KMS-11 (cell line): Measurements from ENCODE around the gene SCFD2.
A peak's percentile ranks its signal among the peaks of the same experiment; 100 is the strongest.
"Not testable (repeated sequence)": the region's sequence is repeated elsewhere in the genome, so short reads cannot be mapped to it uniquely, and the experiment has no call there.

Experiments
- H2AFZ ChIP-seq: fragments of 200-600 bp; sonication (generic); 2 replicates; pipeline ENCODE4 v1.6.1; 2016; ENCODE audit warnings: antibody characterized with exemption, mixed run types, low read depth
- H3K27ac ChIP-seq: fragments of 200-600 bp; sonication (generic); 2 replicates; pipeline ENCODE4 v1.6.1; 2016; ENCODE audit warnings: mild to moderate bottlenecking, mixed run types
- H3K27me3 ChIP-seq: fragments of 200-600 bp; sonication (generic); 2 replicates; pipeline ENCODE4 v1.6.1; 2017; ENCODE audit warnings: mild to moderate bottlenecking, low read depth, mixed run types, moderate library complexity; ENCODE audit not compliant: insufficient read depth
- H3K36me3 ChIP-seq: fragments of 200-600 bp; sonication (generic); 2 replicates; pipeline ENCODE4 v1.6.1; 2017; ENCODE audit warnings: mild to moderate bottlenecking, mixed run types; ENCODE audit not compliant: insufficient read depth
- H3K4me1 ChIP-seq: fragments of 200-600 bp; sonication (generic); 2 replicates; pipeline ENCODE4 v1.6.1; 2016; ENCODE audit warnings: mild to moderate bottlenecking, low read depth, mixed run types; ENCODE audit not compliant: poor library complexity, severe bottlenecking
- H3K4me2 ChIP-seq: fragments of 200-600 bp; sonication (generic); 2 replicates; pipeline ENCODE4 v1.7.0; 2016; ENCODE audit warnings: mild to moderate bottlenecking, mixed run types
- H3K4me3 ChIP-seq: fragments of 200-600 bp; sonication (generic); IDR thresholded peaks from 2 replicates; pipeline ENCODE4 v1.6.1; 2017; ENCODE audit warnings: low read depth, low read length, mixed read lengths; ENCODE audit not compliant: insufficient read depth
- H3K79me2 ChIP-seq: fragments of 200-600 bp; sonication (generic); 2 replicates; pipeline ENCODE4 v1.6.1; 2016; ENCODE audit warnings: low read depth, mixed run types; ENCODE audit not compliant: insufficient read depth
- H3K9ac ChIP-seq: fragments of 200-600 bp; sonication (generic); 2 replicates; pipeline ENCODE4 v1.6.1; 2016; ENCODE audit warnings: mild to moderate bottlenecking, mixed run types
- H4K20me1 ChIP-seq: fragments of 200-600 bp; sonication (generic); 2 replicates; pipeline ENCODE4 v1.6.1; 2016; ENCODE audit warnings: mild to moderate bottlenecking, mixed run types; ENCODE audit not compliant: insufficient read depth
- TF ChIP-seq, protein P1 (sequence below): fragments of 200-600 bp; sonication (generic); conservative IDR thresholded peaks from 2 replicates; pipeline ENCODE4 v1.6.1; 2017; ENCODE audit warnings: low read depth, mild to moderate bottlenecking, antibody characterized with exemption, low read length, moderate library complexity, mixed read lengths

Gene SCFD2

DNA sequence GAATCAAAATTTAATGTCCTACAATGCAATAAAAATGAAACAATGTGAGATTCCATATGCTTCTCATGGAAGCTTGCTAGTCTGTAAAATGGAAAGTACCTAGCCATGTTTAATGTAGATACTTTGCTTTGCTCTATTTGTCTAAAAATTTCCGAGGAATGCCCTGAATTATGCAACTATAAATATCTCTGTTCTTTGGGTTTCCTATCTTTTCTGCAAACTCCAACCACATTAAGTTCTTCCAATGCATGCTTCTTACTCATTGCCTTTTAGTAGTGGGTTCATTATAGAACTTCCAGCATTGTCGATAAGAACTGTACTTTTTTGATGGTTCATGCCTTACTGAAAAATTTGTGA lies 325.4 kb downstream of the SCFD2 start:
- Histone ChIP-seq H3K79me2 (no peaks in the 10 kb centered on the region), H4K20me1 (no peaks in the 10 kb centered on the region), H3K4me1 (no peaks in the 10 kb centered on the region), H2AFZ (no peak overlapping the region), H3K27ac (no peak overlapping the region), H3K27me3 (no peaks in the 10 kb centered on the region), H3K36me3 (no peaks in the 10 kb centered on the region), H3K9ac (no peak overlapping the region), H3K4me3 (no peak overlapping the region), H3K4me2 (no peak overlapping the region)
- TF ChIP-seq, protein P1, sequence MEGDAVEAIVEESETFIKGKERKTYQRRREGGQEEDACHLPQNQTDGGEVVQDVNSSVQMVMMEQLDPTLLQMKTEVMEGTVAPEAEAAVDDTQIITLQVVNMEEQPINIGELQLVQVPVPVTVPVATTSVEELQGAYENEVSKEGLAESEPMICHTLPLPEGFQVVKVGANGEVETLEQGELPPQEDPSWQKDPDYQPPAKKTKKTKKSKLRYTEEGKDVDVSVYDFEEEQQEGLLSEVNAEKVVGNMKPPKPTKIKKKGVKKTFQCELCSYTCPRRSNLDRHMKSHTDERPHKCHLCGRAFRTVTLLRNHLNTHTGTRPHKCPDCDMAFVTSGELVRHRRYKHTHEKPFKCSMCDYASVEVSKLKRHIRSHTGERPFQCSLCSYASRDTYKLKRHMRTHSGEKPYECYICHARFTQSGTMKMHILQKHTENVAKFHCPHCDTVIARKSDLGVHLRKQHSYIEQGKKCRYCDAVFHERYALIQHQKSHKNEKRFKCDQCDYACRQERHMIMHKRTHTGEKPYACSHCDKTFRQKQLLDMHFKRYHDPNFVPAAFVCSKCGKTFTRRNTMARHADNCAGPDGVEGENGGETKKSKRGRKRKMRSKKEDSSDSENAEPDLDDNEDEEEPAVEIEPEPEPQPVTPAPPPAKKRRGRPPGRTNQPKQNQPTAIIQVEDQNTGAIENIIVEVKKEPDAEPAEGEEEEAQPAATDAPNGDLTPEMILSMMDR: no peak

- H3K4me1 ChIP-seq: no peaks in the 10 kb centered on the region
- H3K4me3 ChIP-seq: no peak overlapping the region
- H3K9ac ChIP-seq: no peak overlapping the region
- H3K27me3 ChIP-seq: no peaks in the 10 kb centered on the region
- H3K79me2 ChIP-seq: no peaks in the 10 kb centered on the region
- TF ChIP-seq, protein P1: no peak
- H3K27ac ChIP-seq: no peak overlapping the region
- no peak overlapping the region for H2AFZ ChIP-seq
- no peak overlapping the region for H3K4me2 ChIP-seq
- no peaks in the 10 kb centered on the region for H3K36me3 ChIP-seq
- no peaks in the 10 kb centered on the region for H4K20me1 ChIP-seq
Observed at GRCh38 chr4:53039741-53040458, 326.0 kb downstream of the SCFD2 start.

GRCh38 chr4:53037892-53038291 lies 328.0 kb downstream of the SCFD2 start:
- no peak overlapping the region for H2AFZ ChIP-seq
- no peak overlapping the region for H3K27ac ChIP-seq
- H3K4me3 ChIP-seq: no peak overlapping the region
- H3K4me2 ChIP-seq: no peak overlapping the region
- H3K9ac ChIP-seq: no peak overlapping the region
- no peaks in the 10 kb centered on the region for H3K36me3 ChIP-seq
- H3K4me1 ChIP-seq: peaks cover 8% of the 10 kb centered on the region
- TF ChIP-seq, protein P1: no peak
- no peaks in the 10 kb centered on the region for H3K27me3 ChIP-seq
- H4K20me1 ChIP-seq: no peaks in the 10 kb centered on the region
- no peaks in the 10 kb centered on the region for H3K79me2 ChIP-seq

DNA sequence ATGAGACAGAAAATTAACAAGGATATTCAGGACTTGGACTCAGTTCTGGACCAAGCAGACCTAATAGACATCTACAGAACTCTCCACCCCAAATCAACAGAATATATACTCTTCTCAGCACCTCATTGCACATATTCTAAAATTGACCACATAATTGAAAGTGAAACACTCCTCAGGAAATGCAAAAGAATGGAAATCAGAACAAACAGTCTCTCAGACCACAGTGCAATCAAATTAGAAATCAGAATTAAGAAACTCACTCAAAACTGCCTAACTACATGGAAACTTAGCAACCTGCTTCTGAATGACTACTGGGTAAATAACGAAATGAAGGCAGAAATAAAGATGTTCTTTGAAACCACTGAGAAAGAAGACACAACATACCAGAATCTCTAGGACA lies 333.0 kb downstream of the SCFD2 start:
- not testable (repeated sequence) for H3K27ac ChIP-seq, H3K9ac ChIP-seq, H2AFZ ChIP-seq, H3K36me3 ChIP-seq, H4K20me1 ChIP-seq, H3K4me3 ChIP-seq, H3K27me3 ChIP-seq, H3K79me2 ChIP-seq
- Histone ChIP-seq H3K4me2 (peak overlapping the region; percentile 37; the same call in 1 of the 2 replicates), H3K4me1 (peaks cover 16% of the 10 kb centered on the region)

GRCh38 chr4:53026233-53026632 lies 339.6 kb downstream of the SCFD2 start:
- Histone ChIP-seq H3K27me3 (no peaks in the 10 kb centered on the region), H3K79me2 (no peaks in the 10 kb centered on the region), H3K27ac (no peak overlapping the region), H3K4me1 (peaks cover 25% of the 10 kb centered on the region), H3K36me3 (no peaks in the 10 kb centered on the region), H4K20me1 (no peaks in the 10 kb centered on the region), H3K9ac (no peak overlapping the region), H3K4me2 (no peak overlapping the region), H3K4me3 (no peak overlapping the region), H2AFZ (no peak overlapping the region)
- TF ChIP-seq, protein P1: no peak
